ENCODE data around the gene TRANK1.

DNA sequence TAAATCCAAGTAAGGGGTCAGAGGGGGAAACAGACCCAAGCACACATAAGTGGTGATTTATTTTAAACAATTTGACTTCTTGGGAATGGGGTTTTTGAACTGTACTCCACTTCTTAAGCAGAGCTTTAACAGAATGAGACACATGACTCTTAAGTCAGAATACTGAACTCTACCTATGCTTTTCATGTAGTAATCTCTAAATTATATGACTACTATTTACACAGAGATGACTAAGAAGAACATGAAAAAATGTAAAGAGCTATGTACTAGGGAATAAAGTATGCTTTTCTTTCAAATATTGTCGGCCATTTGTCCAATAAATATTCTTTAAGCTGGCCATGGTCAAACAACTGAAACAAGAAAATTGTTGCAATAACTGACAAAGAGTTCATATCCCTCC, 35.2 kb downstream of the TRANK1 start:
- TF ChIP-seq POLR2A (IDR thresholded peaks at IDR 0.05): no peak
- TF ChIP-seq, protein P1, sequence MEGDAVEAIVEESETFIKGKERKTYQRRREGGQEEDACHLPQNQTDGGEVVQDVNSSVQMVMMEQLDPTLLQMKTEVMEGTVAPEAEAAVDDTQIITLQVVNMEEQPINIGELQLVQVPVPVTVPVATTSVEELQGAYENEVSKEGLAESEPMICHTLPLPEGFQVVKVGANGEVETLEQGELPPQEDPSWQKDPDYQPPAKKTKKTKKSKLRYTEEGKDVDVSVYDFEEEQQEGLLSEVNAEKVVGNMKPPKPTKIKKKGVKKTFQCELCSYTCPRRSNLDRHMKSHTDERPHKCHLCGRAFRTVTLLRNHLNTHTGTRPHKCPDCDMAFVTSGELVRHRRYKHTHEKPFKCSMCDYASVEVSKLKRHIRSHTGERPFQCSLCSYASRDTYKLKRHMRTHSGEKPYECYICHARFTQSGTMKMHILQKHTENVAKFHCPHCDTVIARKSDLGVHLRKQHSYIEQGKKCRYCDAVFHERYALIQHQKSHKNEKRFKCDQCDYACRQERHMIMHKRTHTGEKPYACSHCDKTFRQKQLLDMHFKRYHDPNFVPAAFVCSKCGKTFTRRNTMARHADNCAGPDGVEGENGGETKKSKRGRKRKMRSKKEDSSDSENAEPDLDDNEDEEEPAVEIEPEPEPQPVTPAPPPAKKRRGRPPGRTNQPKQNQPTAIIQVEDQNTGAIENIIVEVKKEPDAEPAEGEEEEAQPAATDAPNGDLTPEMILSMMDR (IDR thresholded peaks at IDR 0.05): no peak

All from suprapubic skin (tissue), 3 donors.